Body of pancreas (tissue), 4 donors: Measurements from ENCODE around the gene OR8G1. TPM values are rescaled to one million over a fixed set of nuclear protein-coding genes. Genes with fewer than 3 reads are reported as not detected.

Source experiments
- ATAC-seq: fragments of 150-250 bp; one replicate; pipeline ENCODE4 v1.9.1; 2016
- DNase-seq, 4 donors: peaks; one replicate each; pipeline ENCODE4 v3.0.0-alpha.2; 2019
- H3K27ac ChIP-seq, 4 donors: fragments of 200-600 bp; sonication (generic); 1 replicate in 3 of 4; 2 replicates in 1 of 4; pipeline versions ENCODE4 v1.5.1 to v1.6.1; 2016 to 2019; ENCODE audit warnings: mild to moderate bottlenecking in 1 of 4, mixed read lengths in 1 of 4, moderate library complexity in 1 of 4
- H3K27me3 ChIP-seq, 2 donors: fragments of 200-600 bp; sonication (generic); one replicate each; pipeline ENCODE4 v1.6.0; 2016; ENCODE audit warnings: mild to moderate bottlenecking in 1 of 2
- H3K36me3 ChIP-seq, 2 donors: fragments of 200-600 bp; sonication (generic); replicated peaks in 1 of 2; 2 replicates each; pipeline ENCODE4 v1.5.1; 2016; ENCODE audit warnings: low read depth in 2 of 2; ENCODE audit not compliant: insufficient read depth in 1 of 2
- H3K4me1 ChIP-seq: fragments of 200-600 bp; sonication (generic); one replicate; pipeline ENCODE4 v1.6.0; 2016
- H3K4me3 ChIP-seq, 2 donors: fragments of 200-600 bp; sonication (generic); 1 replicate in 1 of 2; 2 replicates in 1 of 2; pipeline ENCODE4 v1.5.1; 2016 to 2019
- H3K9me3 ChIP-seq, 3 donors: fragments of 200-600 bp; sonication (generic); 1 replicate in 2 of 3; 2 replicates in 1 of 3; pipeline ENCODE4 v1.5.1; 2016
- POLR2A ChIP-seq, 3 donors: fragments of 450-650 bp; IDR thresholded peaks; one replicate each; pipeline ENCODE4 v1.6.1; 2016; ENCODE audit warnings: antibody characterized with exemption in 3 of 3, mild to moderate bottlenecking in 2 of 3
- WGBS, 2 donors: methylation state at CpG; one replicate each; pipeline ENCODE4 v1.1.5; 2017; 5-methylcytosine and 5-hydroxymethylcytosine counted together
- intact Hi-C: fragments of 100-400 bp; cut with DNase I; formaldehyde crosslinking; loops from one replicate; pipeline ENCODE4 v1.15.1; 2023
- total RNA-seq, 2 donors: library from RNA; depleted of rRNA; stranded (reverse); fragments of >200 nt; gene quantifications; one replicate each; pipeline ENCODE4 v1.1.0, GENCODE V29; 2016
- TF ChIP-seq, protein P1 (sequence below), 7 experiments: fragments of 450-650 bp in 4 of 7; fragments of 200-600 bp in 3 of 7; sonication (generic) in 3 of 7; IDR thresholded peaks; one replicate each; pipeline ENCODE4 v1.5.1; 2016 to 2019; ENCODE audit warnings: antibody characterized with exemption in 7 of 7

The OR8G1 gene
- total RNA-seq, 2 donors from 2014 or later = not detected

- H3K36me3 ChIP-seq = no peaks in the 10 kb centered on the region
- no peaks in the 10 kb centered on the region for H3K27me3 ChIP-seq
- no peak for DNase-seq
- no peak overlapping the region for H3K27ac ChIP-seq
- TF ChIP-seq, protein P1, sequence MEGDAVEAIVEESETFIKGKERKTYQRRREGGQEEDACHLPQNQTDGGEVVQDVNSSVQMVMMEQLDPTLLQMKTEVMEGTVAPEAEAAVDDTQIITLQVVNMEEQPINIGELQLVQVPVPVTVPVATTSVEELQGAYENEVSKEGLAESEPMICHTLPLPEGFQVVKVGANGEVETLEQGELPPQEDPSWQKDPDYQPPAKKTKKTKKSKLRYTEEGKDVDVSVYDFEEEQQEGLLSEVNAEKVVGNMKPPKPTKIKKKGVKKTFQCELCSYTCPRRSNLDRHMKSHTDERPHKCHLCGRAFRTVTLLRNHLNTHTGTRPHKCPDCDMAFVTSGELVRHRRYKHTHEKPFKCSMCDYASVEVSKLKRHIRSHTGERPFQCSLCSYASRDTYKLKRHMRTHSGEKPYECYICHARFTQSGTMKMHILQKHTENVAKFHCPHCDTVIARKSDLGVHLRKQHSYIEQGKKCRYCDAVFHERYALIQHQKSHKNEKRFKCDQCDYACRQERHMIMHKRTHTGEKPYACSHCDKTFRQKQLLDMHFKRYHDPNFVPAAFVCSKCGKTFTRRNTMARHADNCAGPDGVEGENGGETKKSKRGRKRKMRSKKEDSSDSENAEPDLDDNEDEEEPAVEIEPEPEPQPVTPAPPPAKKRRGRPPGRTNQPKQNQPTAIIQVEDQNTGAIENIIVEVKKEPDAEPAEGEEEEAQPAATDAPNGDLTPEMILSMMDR (IDR thresholded peaks at IDR 0.05) = no peak
- no peak for TF ChIP-seq POLR2A (IDR thresholded peaks at IDR 0.05)
- 80 to 86% methylated on average over 4 of the region's 5 CpGs for WGBS, 2 donors
- no peak overlapping the region for H3K4me3 ChIP-seq
- H3K9me3 ChIP-seq = no peaks in the 10 kb centered on the region
- H3K4me1 ChIP-seq = no peaks in the 10 kb centered on the region
- no peak for ATAC-seq
- intact Hi-C loops = no loop called here
Observed at GRCh38 chr11:124204008-124204407, 36.9 kb upstream of the OR8G1 start.

GRCh38 chr11:124207102-124207792, 33.6 kb upstream of the OR8G1 start:
- Histone ChIP-seq H3K27ac (no peak overlapping the region), H3K4me1 (no peaks in the 10 kb centered on the region), H3K36me3 (no peaks in the 10 kb centered on the region), H3K27me3 (no peaks in the 10 kb centered on the region), H3K9me3 (no peaks in the 10 kb centered on the region), H3K4me3 (no peak overlapping the region)
- TF ChIP-seq, protein P1 (IDR thresholded peaks at IDR 0.05) = no peak
- no peak for TF ChIP-seq POLR2A (IDR thresholded peaks at IDR 0.05)
- ATAC-seq (no peak), DNase-seq (no peak)
- intact Hi-C loops = no loop called here
- WGBS, 2 donors = 68 to 72% methylated on average over 6 of the region's 6 CpGs

DNA sequence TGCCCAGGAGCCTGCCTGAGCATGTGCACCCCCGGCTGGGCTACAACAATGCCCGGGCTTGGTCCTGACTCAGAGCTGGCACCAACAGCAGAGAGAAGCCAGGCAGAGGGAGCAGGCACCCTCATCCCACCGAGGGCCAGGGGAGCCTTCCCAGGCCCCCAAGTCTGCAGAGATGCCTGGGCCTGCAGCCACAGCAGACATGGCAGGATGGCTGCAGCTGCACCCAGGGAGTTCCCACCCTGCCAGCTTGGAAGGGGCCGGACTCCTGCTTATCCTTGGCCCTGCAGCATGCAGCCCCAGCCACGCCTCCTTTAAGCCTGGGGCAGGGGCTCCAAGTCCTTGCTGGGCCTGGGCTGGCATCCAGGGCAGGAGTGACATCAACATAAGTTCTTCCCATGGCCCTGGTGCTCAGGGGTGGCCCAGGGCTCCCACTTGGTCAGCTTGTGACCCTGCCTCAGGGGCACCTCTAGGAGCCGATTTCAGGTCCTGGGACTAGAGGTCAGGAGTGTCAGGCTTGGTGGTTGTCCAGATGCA, 31.0 kb upstream of the OR8G1 start:
- 85% methylated on average over 6 of the region's 6 CpGs; no CpG with 5 or more reads in 1 of the 2 donors for WGBS, 2 donors
- Histone ChIP-seq H3K27me3 (no peaks in the 10 kb centered on the region), H3K27ac (no peak overlapping the region), H3K36me3 (no peaks in the 10 kb centered on the region), H3K4me1 (no peaks in the 10 kb centered on the region), H3K4me3 (no peak overlapping the region), H3K9me3 (no peaks in the 10 kb centered on the region)
- ATAC-seq (no peak), DNase-seq (no peak)
- intact Hi-C loops = no loop called here
- no peak for TF ChIP-seq POLR2A (IDR thresholded peaks at IDR 0.05)
- TF ChIP-seq, protein P1 (IDR thresholded peaks at IDR 0.05) = no peak

GRCh38 chr11:124210421-124210820, 30.5 kb upstream of the OR8G1 start:
- ATAC-seq (no peak), DNase-seq (no peak)
- Histone ChIP-seq H3K36me3 (no peaks in the 10 kb centered on the region), H3K4me3 (no peak overlapping the region), H3K9me3 (no peaks in the 10 kb centered on the region), H3K4me1 (no peaks in the 10 kb centered on the region), H3K27ac (no peak overlapping the region), H3K27me3 (no peaks in the 10 kb centered on the region)
- intact Hi-C loops = no loop called here
- 60 to 90% methylated on average over 3 to 5 of the region's 5 CpGs for WGBS, 2 donors
- no peak for TF ChIP-seq POLR2A (IDR thresholded peaks at IDR 0.05)
- TF ChIP-seq, protein P1 (IDR thresholded peaks at IDR 0.05) = no peak

DNA sequence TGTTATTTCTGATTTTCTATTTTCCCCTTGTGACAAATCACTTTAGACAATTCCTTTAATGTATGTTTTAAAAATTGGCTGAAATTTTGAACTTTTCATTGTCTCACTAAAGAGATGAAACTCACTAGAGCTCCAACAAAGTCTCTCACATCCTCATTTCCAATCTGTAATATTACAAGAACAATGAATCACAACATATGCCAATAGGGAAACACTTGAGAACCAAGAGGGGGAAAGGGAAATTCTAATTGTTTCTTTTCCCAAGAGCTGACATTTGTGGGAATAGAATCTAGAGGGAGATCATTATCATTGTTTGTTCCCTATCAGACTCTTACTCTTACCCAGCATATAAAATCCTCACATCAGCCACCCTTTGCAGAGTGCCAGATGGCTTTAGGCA, 29.6 kb upstream of the OR8G1 start:
- Histone ChIP-seq H3K4me1 (no peaks in the 10 kb centered on the region), H3K36me3 (no peaks in the 10 kb centered on the region), H3K4me3 (no peak overlapping the region), H3K27ac (no peak overlapping the region), H3K27me3 (no peaks in the 10 kb centered on the region), H3K9me3 (no peaks in the 10 kb centered on the region)
- intact Hi-C loops = no loop called here
- no peak for DNase-seq
- TF ChIP-seq, protein P1 (IDR thresholded peaks at IDR 0.05) = no peak
- TF ChIP-seq POLR2A (IDR thresholded peaks at IDR 0.05) = no peak
- ATAC-seq = no peak
